Liver (tissue), 9 donors: ENCODE data around the gene TEX2. TPM values are rescaled to one million over a fixed set of nuclear protein-coding genes. Genes with fewer than 3 reads are reported as not detected.

Experiments used
- DNase-seq: peaks from one replicate; pipeline ENCODE4 v3.0.0-alpha.2; 2017; ENCODE audit warnings: low spot score
- H3K27ac ChIP-seq, 2 donors: one replicate each; pipeline ENCODE4 v1.7.0; 2013; ENCODE audit warnings: inconsistent platforms in 2 of 2, low read length in 2 of 2, control low read depth in 1 of 2, low read depth in 1 of 2, mild to moderate bottlenecking in 1 of 2
- H3K27me3 ChIP-seq, 4 donors: one replicate each; pipeline versions ENCODE4 v1.6.1 to v1.7.0; 2013; ENCODE audit warnings: low read length in 3 of 4, inconsistent platforms in 1 of 4, mild to moderate bottlenecking in 1 of 4, moderate library complexity in 1 of 4; ENCODE audit not compliant: control insufficient read depth in 4 of 4, insufficient read depth in 4 of 4
- H3K36me3 ChIP-seq, 4 donors: one replicate each; pipeline versions ENCODE4 v1.6.1 to v1.7.0; 2013; ENCODE audit warnings: low read length in 3 of 4, mild to moderate bottlenecking in 3 of 4, low read depth in 1 of 4, moderate library complexity in 1 of 4; ENCODE audit not compliant: control insufficient read depth in 4 of 4, insufficient read depth in 3 of 4
- H3K4me1 ChIP-seq, 4 donors: one replicate each; pipeline versions ENCODE4 v1.6.1 to v1.7.0; 2013; ENCODE audit warnings: low read length in 3 of 4, mild to moderate bottlenecking in 3 of 4, moderate library complexity in 1 of 4; ENCODE audit not compliant: control insufficient read depth in 4 of 4, insufficient read depth in 4 of 4
- H3K4me3 ChIP-seq, 3 donors: one replicate each; pipeline versions ENCODE4 v1.6.1 to v1.7.0; 2013; ENCODE audit warnings: low read length in 3 of 3, control low read depth in 1 of 3, low read depth in 1 of 3, mild to moderate bottlenecking in 1 of 3
- H3K9ac ChIP-seq, 2 donors: one replicate each; pipeline ENCODE4 v1.7.0; 2013; ENCODE audit warnings: low read length in 2 of 2, mild to moderate bottlenecking in 2 of 2, moderate library complexity in 2 of 2, control low read depth in 1 of 2, low read depth in 1 of 2
- H3K9me3 ChIP-seq, 4 donors: one replicate each; pipeline versions ENCODE4 v1.6.1 to v1.7.0; 2013; ENCODE audit warnings: low read length in 3 of 4; ENCODE audit not compliant: control insufficient read depth in 4 of 4
- EGR1 ChIP-seq, 2 donors: IDR thresholded peaks; 2 replicates each; pipeline ENCODE4 v1.6.1; 2016 to 2018; ENCODE audit warnings: antibody characterized with exemption in 2 of 2, low read depth in 2 of 2
- FOXA1 ChIP-seq: IDR thresholded peaks from 2 replicates; pipeline ENCODE4 v1.6.1; 2016; ENCODE audit warnings: antibody characterized with exemption
- GABPA ChIP-seq, 2 donors: IDR thresholded peaks in 1 of 2; conservative IDR thresholded peaks in 1 of 2; 2 replicates each; pipeline ENCODE4 v1.6.1; 2016; ENCODE audit warnings: antibody characterized with exemption in 2 of 2, mild to moderate bottlenecking in 1 of 2, moderate library complexity in 1 of 2
- HNF4A ChIP-seq, 2 donors: conservative IDR thresholded peaks; 2 replicates each; pipeline ENCODE4 v1.6.1; 2016; ENCODE audit warnings: antibody characterized with exemption in 2 of 2, mild to moderate bottlenecking in 2 of 2
- JUND ChIP-seq, 2 donors: IDR thresholded peaks; 2 replicates each; pipeline ENCODE4 v1.6.1; 2016; ENCODE audit warnings: antibody characterized with exemption in 2 of 2
- NR2F2 ChIP-seq: IDR thresholded peaks from 2 replicates; pipeline ENCODE4 v1.6.1; 2016; ENCODE audit warnings: antibody characterized with exemption
- RAD21 ChIP-seq, 2 donors: IDR thresholded peaks; 2 replicates each; pipeline ENCODE4 v1.6.1; 2016; ENCODE audit warnings: antibody characterized with exemption in 2 of 2, mild to moderate bottlenecking in 2 of 2
- RXRA ChIP-seq, 2 donors: IDR thresholded peaks; 2 replicates each; pipeline ENCODE4 v1.6.1; 2017 to 2018; ENCODE audit warnings: antibody characterized with exemption in 2 of 2, mild to moderate bottlenecking in 1 of 2
- SP1 ChIP-seq: IDR thresholded peaks from 2 replicates; pipeline ENCODE4 v1.6.1; 2018; ENCODE audit warnings: antibody characterized with exemption, mild to moderate bottlenecking
- TAF1 ChIP-seq: conservative IDR thresholded peaks from 2 replicates; pipeline ENCODE4 v1.6.1; 2016; ENCODE audit warnings: antibody characterized with exemption, mild to moderate bottlenecking
- YY1 ChIP-seq: IDR thresholded peaks from 2 replicates; pipeline ENCODE4 v1.6.1; 2016; ENCODE audit warnings: antibody characterized with exemption, mild to moderate bottlenecking
- WGBS: extraction: QIAGEN DNeasy Blood & Tissue Kit; methylation state at CpG from one replicate; pipeline ENCODE4 v1.1.7; 2013; 5-methylcytosine and 5-hydroxymethylcytosine counted together
- polyA plus RNA-seq, 2 donors: library from polyadenylated mRNA; stranded (reverse) in 1 of 2; unstranded in 1 of 2; fragments of 200-250 nt in 1 of 2; fragments of >200 nt in 1 of 2; fragmentation: Nextera tagmentation in 1 of 2; extraction: Ambion mirVana in 1 of 2; gene quantifications; one replicate each; pipeline versions ENCODE4 v1.2.1 to v1.2.3, GENCODE V29; 2013 to 2015
- total RNA-seq, 2 donors: library from RNA; depleted of rRNA; stranded (reverse); fragments of >200 nt; gene quantifications; one replicate each; pipeline ENCODE4 v1.2.3, GENCODE V29; 2014
- TF ChIP-seq, protein P1 (sequence below): IDR thresholded peaks from 2 replicates; pipeline ENCODE4 v1.6.1; 2016; ENCODE audit warnings: antibody characterized with exemption
- TF ChIP-seq, protein P2 (sequence below): IDR thresholded peaks from 2 replicates; pipeline ENCODE4 v1.6.1; 2016; ENCODE audit warnings: antibody characterized with exemption
- TF ChIP-seq, protein P3 (sequence below): fragments of 150-350 bp; IDR thresholded peaks from 2 replicates; pipeline ENCODE4 v1.5.1; 2017; ENCODE audit warnings: improper control_type of control experiment, low read depth, low read length; ENCODE audit not compliant: missing input control
- donor health status: healthy.
- donor health status: healthy.
- donor health status: healthy.
- donor health status: healthy.
- donor health status: healthy.

Gene TEX2
- total and polyA plus RNA-seq, 4 donors, result 15.9 to 39.8 (median 28.2) TPM

GRCh38 chr17:64309710-64310109 is 46.6 kb upstream of the TEX2 start:
- Histone ChIP-seq H3K9ac (no peak overlapping the region), H3K36me3 (no peaks in the 10 kb centered on the region), H3K27ac (no peak overlapping the region), H3K27me3 (no peaks in the 10 kb centered on the region), H3K9me3 (no peaks in the 10 kb centered on the region), H3K4me3 (no peak overlapping the region), H3K4me1 (no peaks in the 10 kb centered on the region)
- no peak for TF ChIP-seq NR2F2
- TF ChIP-seq, protein P1, sequence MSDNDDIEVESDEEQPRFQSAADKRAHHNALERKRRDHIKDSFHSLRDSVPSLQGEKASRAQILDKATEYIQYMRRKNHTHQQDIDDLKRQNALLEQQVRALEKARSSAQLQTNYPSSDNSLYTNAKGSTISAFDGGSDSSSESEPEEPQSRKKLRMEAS, result no peak
- 87% methylated on average over 4 of the region's 4 CpGs for WGBS
- no peak for DNase-seq

- Histone ChIP-seq H3K9ac (no peak overlapping the region), H3K27me3 (no peaks in the 10 kb centered on the region), H3K9me3 (no peaks in the 10 kb centered on the region), H3K4me1 (no peaks in the 10 kb centered on the region), H3K4me3 (no peak overlapping the region), H3K36me3 (no peaks in the 10 kb centered on the region), H3K27ac (no peak overlapping the region)
- 79% methylated on average over 2 of the region's 2 CpGs for WGBS
- no peak for DNase-seq
- TF ChIP-seq, protein P2, sequence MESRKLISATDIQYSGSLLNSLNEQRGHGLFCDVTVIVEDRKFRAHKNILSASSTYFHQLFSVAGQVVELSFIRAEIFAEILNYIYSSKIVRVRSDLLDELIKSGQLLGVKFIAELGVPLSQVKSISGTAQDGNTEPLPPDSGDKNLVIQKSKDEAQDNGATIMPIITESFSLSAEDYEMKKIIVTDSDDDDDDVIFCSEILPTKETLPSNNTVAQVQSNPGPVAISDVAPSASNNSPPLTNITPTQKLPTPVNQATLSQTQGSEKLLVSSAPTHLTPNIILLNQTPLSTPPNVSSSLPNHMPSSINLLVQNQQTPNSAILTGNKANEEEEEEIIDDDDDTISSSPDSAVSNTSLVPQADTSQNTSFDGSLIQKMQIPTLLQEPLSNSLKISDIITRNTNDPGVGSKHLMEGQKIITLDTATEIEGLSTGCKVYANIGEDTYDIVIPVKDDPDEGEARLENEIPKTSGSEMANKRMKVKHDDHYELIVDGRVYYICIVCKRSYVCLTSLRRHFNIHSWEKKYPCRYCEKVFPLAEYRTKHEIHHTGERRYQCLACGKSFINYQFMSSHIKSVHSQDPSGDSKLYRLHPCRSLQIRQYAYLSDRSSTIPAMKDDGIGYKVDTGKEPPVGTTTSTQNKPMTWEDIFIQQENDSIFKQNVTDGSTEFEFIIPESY, result no peak
- TF ChIP-seq RAD21 (IDR thresholded peaks at IDR 0.05) (no peak), SP1 (no peak)
Measured at GRCh38 chr17:64309021-64309420, 46.0 kb upstream of the TEX2 start.

- no peaks in the 10 kb centered on the region for H3K4me1 ChIP-seq
- no peak overlapping the region for H3K9ac ChIP-seq
- H3K27me3 ChIP-seq, result no peaks in the 10 kb centered on the region
- H3K27ac ChIP-seq, result no peak overlapping the region
- no peaks in the 10 kb centered on the region for H3K9me3 ChIP-seq
- H3K36me3 ChIP-seq, result no peaks in the 10 kb centered on the region
- peak; percentile 73 for DNase-seq
- no peak overlapping the region for H3K4me3 ChIP-seq
- WGBS, result 37% methylated on average over 11 of the region's 11 CpGs
- TF ChIP-seq TAF1 (no peak), RAD21 (IDR thresholded peaks at IDR 0.05) (peak; percentile 76 to 84)
- TF ChIP-seq, protein P3, sequence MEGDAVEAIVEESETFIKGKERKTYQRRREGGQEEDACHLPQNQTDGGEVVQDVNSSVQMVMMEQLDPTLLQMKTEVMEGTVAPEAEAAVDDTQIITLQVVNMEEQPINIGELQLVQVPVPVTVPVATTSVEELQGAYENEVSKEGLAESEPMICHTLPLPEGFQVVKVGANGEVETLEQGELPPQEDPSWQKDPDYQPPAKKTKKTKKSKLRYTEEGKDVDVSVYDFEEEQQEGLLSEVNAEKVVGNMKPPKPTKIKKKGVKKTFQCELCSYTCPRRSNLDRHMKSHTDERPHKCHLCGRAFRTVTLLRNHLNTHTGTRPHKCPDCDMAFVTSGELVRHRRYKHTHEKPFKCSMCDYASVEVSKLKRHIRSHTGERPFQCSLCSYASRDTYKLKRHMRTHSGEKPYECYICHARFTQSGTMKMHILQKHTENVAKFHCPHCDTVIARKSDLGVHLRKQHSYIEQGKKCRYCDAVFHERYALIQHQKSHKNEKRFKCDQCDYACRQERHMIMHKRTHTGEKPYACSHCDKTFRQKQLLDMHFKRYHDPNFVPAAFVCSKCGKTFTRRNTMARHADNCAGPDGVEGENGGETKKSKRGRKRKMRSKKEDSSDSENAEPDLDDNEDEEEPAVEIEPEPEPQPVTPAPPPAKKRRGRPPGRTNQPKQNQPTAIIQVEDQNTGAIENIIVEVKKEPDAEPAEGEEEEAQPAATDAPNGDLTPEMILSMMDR, result peak; percentile 82
Measured at GRCh38 chr17:64306850-64307463, 43.9 kb upstream of the TEX2 start.

GRCh38 chr17:64304551-64304950 is 41.5 kb upstream of the TEX2 start:
- DNase-seq, result no peak
- H3K27me3 ChIP-seq, result no peaks in the 10 kb centered on the region
- no peaks in the 10 kb centered on the region for H3K4me1 ChIP-seq
- H3K27ac ChIP-seq, result no peak overlapping the region
- no peaks in the 10 kb centered on the region for H3K36me3 ChIP-seq
- WGBS, result 65% methylated on average over 2 of the region's 2 CpGs
- no peak overlapping the region for H3K4me3 ChIP-seq
- no peak overlapping the region for H3K9ac ChIP-seq
- no peaks in the 10 kb centered on the region for H3K9me3 ChIP-seq
- TF ChIP-seq RAD21 (IDR thresholded peaks at IDR 0.05), result no peak
- no peak for TF ChIP-seq TAF1
- TF ChIP-seq EGR1 (IDR thresholded peaks at IDR 0.05; ENCODE audit: low read depth in 2 of 2), result no peak
- TF ChIP-seq FOXA1, result no peak
- TF ChIP-seq HNF4A (conservative IDR thresholded peaks at IDR 0.05), result no peak
- TF ChIP-seq, protein P1, result no peak
- no peak for TF ChIP-seq NR2F2
- no peak for TF ChIP-seq SP1
- TF ChIP-seq, protein P3, result no peak
- TF ChIP-seq RXRA (IDR thresholded peaks at IDR 0.05), result no peak
- TF ChIP-seq GABPA (IDR thresholded peaks at IDR 0.05 in 1 of 2, conservative IDR thresholded peaks at IDR 0.05 in 1 of 2), result no peak
- no peak for TF ChIP-seq JUND (IDR thresholded peaks at IDR 0.05)
- TF ChIP-seq YY1, result no peak
